ENCODE data around the gene GBA2.

Gene GBA2

DNA sequence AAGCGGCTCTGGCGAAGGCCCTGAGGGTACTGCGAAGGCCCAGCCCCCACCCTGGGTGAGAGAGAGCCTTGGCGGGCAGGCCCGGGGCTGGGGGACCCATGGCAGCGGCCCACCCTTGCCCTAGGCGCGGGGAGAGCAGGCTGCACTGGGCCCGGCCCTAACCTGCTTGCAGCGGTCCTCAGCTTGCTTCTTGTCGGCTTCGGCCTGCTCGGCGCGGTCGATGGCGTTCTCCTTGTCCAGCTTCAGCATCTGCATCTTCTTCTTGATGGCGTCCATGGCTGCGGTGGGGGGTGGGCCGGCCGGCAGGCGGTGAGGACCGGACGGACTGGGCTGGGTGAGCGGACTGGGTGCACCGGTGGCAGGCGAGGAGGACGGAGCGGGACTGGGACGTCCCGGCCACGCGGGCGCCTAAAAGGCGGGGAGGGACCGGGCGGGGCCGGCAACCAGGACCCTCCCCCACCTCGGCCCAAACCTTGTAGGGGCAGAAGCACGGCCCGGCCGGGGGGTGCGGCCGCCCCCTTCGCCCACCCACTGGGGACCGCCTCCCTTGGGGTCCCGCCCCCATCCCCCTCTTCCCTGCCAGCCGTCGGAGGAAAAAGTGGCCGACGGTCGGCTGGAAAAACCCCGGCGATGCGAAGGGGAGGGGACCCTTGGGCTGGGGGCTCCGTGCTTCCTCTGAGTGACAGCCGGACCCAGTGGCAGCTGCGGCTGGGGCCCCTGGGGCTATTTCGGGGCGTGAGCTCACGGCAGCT is 59.3 kb downstream of the GBA2 start, which contains the start of gene TPM2:
Gene TPM2, minus strand, starts transcription at position 384 of the 752 bp plus-strand sequence. Its CDS starts 108 bp downstream, at position 276.
- H3K9me3 ChIP-seq: no peaks in the 10 kb centered on the region
- TF ChIP-seq Cebpa-rat (IDR thresholded peaks at IDR 0.05): no peak
- peak within 1 kb of the TSS; percentile 93 for H3K4me2 ChIP-seq
- H3K27me3 ChIP-seq: no peaks in the 10 kb centered on the region
- H3K4me3 ChIP-seq: peak within 1 kb of the TSS; percentile 73
- no peaks in the 10 kb centered on the region for H4K20me1 ChIP-seq
- H3K9ac ChIP-seq: peak within 1 kb of the TSS; percentile 79
- peak within 1 kb of the TSS; percentile 81 for H3K27ac ChIP-seq
- peaks cover 12% of the 10 kb centered on the region for H3K36me3 ChIP-seq
- H3K4me1 ChIP-seq: peaks cover 48% of the 10 kb centered on the region

DNA sequence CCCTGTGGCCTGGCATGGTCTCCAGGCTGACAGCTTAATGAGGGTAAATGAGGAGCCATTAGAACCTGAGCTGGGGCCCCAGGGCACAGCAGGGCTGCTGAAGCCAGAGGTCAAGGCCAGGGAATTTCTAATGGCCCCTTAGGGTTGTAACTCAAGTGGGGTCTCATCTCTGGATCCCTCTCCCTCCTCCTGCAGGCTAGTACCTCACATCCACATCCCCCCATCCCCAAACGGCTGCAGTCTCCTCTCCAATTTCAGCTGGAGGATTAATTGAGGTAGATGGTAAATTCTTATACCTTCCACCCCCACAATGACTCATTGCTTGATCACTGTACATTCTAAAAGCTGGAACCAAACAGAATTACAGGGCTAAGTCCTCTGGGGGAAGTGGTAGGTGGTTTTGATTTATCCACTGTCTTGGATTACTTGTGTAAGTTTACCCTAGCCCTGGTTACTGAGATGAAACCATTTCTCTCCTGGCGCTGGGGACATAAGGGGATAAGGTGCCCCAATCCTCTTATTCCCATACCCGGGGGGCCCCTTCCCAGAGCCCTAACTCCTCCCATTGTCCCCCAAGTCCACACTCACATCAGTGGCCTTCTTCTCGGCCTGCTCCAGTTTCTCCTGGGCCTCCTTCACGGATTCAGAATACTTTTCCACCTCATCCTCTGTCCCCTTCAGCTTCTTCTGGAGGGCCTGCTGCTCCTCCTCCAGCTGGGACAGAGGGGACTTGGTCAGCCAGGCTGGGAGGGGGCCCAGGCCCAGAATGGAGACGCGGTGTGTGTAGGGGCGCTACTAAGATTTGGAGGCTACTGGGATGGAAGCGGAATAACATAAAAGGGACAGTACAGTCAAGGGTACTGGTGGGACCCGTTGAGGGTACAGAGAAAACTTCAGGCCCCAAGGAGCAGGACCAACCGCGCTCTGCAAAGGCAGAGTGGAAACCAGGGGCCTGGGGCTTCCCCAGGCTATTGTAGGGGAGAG is 60.2 kb downstream of the GBA2 start:
- Histone ChIP-seq H3K4me1 (peaks cover 48% of the 10 kb centered on the region), H3K4me3 (peak overlapping the region; percentile 73), H4K20me1 (no peaks in the 10 kb centered on the region), H3K36me3 (peaks cover 21% of the 10 kb centered on the region), H3K9me3 (no peaks in the 10 kb centered on the region), H3K9ac (peak overlapping the region; percentile 79), H3K4me2 (peak overlapping the region; percentile 93), H3K27ac (peak overlapping the region; percentile 81), H3K27me3 (no peaks in the 10 kb centered on the region)
- TF ChIP-seq Cebpa-rat (IDR thresholded peaks at IDR 0.05): no peak

DNA sequence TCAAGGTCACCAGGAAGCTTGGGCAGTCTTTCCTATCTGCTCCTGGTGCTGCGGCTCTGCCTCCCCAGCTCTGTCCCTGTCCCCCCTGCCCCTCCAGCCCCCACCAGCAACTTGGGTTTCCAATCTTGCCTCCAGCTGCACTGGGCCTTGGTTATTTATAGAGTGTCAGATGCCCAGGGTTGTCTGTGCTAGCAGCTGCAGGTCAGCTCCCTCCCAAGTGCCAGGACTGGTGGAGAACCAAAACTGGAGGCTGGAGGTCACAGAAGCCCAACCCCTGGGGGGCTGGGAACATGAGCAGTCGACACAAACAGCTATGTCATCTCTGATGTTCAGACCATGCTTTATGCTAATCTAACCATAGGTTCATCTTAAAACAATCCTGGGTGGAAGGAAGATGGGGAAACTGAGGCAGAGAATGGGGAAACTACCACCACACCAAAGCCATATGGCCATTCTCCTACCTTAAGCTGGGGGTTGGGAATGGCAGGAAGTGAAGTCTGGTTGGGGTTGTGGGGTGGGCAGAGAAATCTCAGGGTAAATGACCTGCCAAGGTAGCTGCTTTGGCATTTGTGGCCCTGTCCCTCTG is 61.0 kb downstream of the GBA2 start:
- Histone ChIP-seq H3K4me3 (no peak overlapping the region), H3K4me1 (peaks cover 48% of the 10 kb centered on the region), H3K27me3 (no peaks in the 10 kb centered on the region), H4K20me1 (no peaks in the 10 kb centered on the region), H3K9me3 (no peaks in the 10 kb centered on the region), H3K4me2 (peak overlapping the region; percentile 93), H3K9ac (peak overlapping the region; percentile 79; the same call in 1 of the 2 replicates), H3K27ac (peak overlapping the region; percentile 81; the same call in 1 of the 2 replicates), H3K36me3 (peaks cover 29% of the 10 kb centered on the region)
- no peak for TF ChIP-seq Cebpa-rat (IDR thresholded peaks at IDR 0.05)

DNA sequence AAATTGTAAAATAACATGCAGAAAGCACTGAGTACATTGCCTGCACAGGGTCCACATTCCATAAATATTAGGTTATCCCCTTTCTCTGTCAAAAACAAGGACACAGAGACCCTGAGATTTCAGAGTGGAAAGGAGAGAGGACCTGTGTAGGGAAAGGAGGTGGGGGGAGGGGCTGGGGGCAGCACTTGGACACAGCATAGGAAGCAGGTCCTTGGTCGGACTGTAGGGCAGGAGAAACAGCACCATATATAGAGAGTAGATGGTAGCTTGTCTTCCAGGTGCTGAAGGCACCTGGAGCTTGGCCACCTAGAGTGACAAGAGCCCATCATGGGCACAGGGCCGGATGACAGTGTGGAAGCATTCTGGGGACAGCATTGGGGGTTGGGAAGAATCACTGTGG is 61.7 kb downstream of the GBA2 start:
- H3K27me3 ChIP-seq: no peaks in the 10 kb centered on the region
- H3K4me2 ChIP-seq: peak overlapping the region; percentile 93
- peaks cover 36% of the 10 kb centered on the region for H3K36me3 ChIP-seq
- H3K4me1 ChIP-seq: peaks cover 48% of the 10 kb centered on the region
- no peak overlapping the region for H3K27ac ChIP-seq
- H3K9ac ChIP-seq: no peak overlapping the region
- no peak overlapping the region for H3K4me3 ChIP-seq
- H4K20me1 ChIP-seq: no peaks in the 10 kb centered on the region
- no peak for TF ChIP-seq Cebpa-rat (IDR thresholded peaks at IDR 0.05)
- H3K9me3 ChIP-seq: no peaks in the 10 kb centered on the region

Measured in BLaER1 (cell line).